Inflammatory macrophage treated with lipopolysaccharide for 1 hour (primary cell): ENCODE data around the gene ASCC1.
"Not testable (repeated sequence)": the region's sequence is repeated elsewhere in the genome, so short reads cannot be mapped to it uniquely, and the experiment has no call there.

Source experiments
- DNase-seq, 2 donors: peaks; one replicate each; pipeline ENCODE4 v3.0.0-alpha.2; 2020 to 2022

Gene ASCC1

GRCh38 chr10:72123616-72124015, 92.5 kb downstream of the ASCC1 start:
- no peak for DNase-seq

- no peak for DNase-seq
These were observed 93.9 kb downstream of the ASCC1 start for GRCh38 chr10:72122221-72122620.

- DNase-seq = no peak
These were observed 94.7 kb downstream of the ASCC1 start for GRCh38 chr10:72121389-72121788.

- DNase-seq = no peak
These were observed 99.7 kb downstream of the ASCC1 start for GRCh38 chr10:72116372-72116771.

GRCh38 chr10:72114706-72115450, 101.2 kb downstream of the ASCC1 start:
- no peak for DNase-seq

- no peak for DNase-seq
These were observed 105.2 kb downstream of the ASCC1 start for GRCh38 chr10:72110673-72111401.

- no peak for DNase-seq
These were observed 106.4 kb downstream of the ASCC1 start for GRCh38 chr10:72109636-72110157.

GRCh38 chr10:72108830-72109635, 107.0 kb downstream of the ASCC1 start:
- DNase-seq = no peak

- not testable (repeated sequence) for DNase-seq
These were observed 108.1 kb downstream of the ASCC1 start for GRCh38 chr10:72108004-72108370.

GRCh38 chr10:72107325-72108003, 108.6 kb downstream of the ASCC1 start:
- no peak for DNase-seq

- no peak for DNase-seq
These were observed 109.2 kb downstream of the ASCC1 start for GRCh38 chr10:72106896-72107295.

- DNase-seq = no peak
These were observed 109.8 kb downstream of the ASCC1 start for GRCh38 chr10:72106154-72106849.

GRCh38 chr10:72105710-72106109, 110.4 kb downstream of the ASCC1 start:
- no peak for DNase-seq

GRCh38 chr10:72105098-72105475, 111.0 kb downstream of the ASCC1 start:
- no peak for DNase-seq

- no peak for DNase-seq
These were observed 111.5 kb downstream of the ASCC1 start for GRCh38 chr10:72104472-72105097.

GRCh38 chr10:72099600-72099921, 116.5 kb downstream of the ASCC1 start:
- no peak for DNase-seq

- no peak for DNase-seq
These were observed 117.1 kb downstream of the ASCC1 start for GRCh38 chr10:72098836-72099599.

GRCh38 chr10:72098301-72098835, 117.7 kb downstream of the ASCC1 start:
- DNase-seq = no peak

- DNase-seq = no peak
These were observed 118.4 kb downstream of the ASCC1 start for GRCh38 chr10:72097448-72098300.
